Upper lobe of left lung (tissue), 6 donors: ENCODE measurements around the gene GPR17. TPM values are rescaled to one million over a fixed set of nuclear protein-coding genes. Genes with fewer than 3 reads are reported as not detected.

Source experiments
- ATAC-seq, 2 donors: fragments of 200-7000 bp; cut with Tn5 transposase; one replicate each; pipeline ENCODE4 v1.9.1; 2022; ENCODE audit warnings: mild to moderate bottlenecking in 2 of 2, moderate library complexity in 2 of 2; ENCODE audit not compliant: low FRiP score in 2 of 2
- DNase-seq, 2 donors: peaks; one replicate each; pipeline ENCODE4 v3.0.0-alpha.2; 2019 to 2020
- H3K27ac ChIP-seq, 4 donors: fragments of 200-600 bp; sonication (generic); one replicate each; pipeline ENCODE4 v1.5.1; 2016 to 2019
- H3K27me3 ChIP-seq, 4 donors: fragments of 200-600 bp; sonication (generic); one replicate each; pipeline ENCODE4 v1.5.1; 2017 to 2019
- H3K36me3 ChIP-seq, 4 donors: fragments of 200-600 bp; sonication (generic); one replicate each; pipeline ENCODE4 v1.5.1; 2016 to 2019
- H3K4me1 ChIP-seq, 4 donors: fragments of 200-600 bp; sonication (generic); one replicate each; pipeline ENCODE4 v1.5.1; 2018 to 2019
- H3K4me3 ChIP-seq, 4 donors: fragments of 200-600 bp; sonication (generic); one replicate each; pipeline ENCODE4 v1.5.1; 2017 to 2019; ENCODE audit warnings: mild to moderate bottlenecking in 2 of 4, moderate library complexity in 1 of 4
- H3K9me3 ChIP-seq, 4 donors: fragments of 200-600 bp; sonication (generic); one replicate each; pipeline ENCODE4 v1.5.1; 2018 to 2019
- EP300 ChIP-seq, 4 donors: sonication (generic); formaldehyde crosslinking; IDR thresholded peaks; one replicate each; pipeline ENCODE4 v1.5.1; 2017; ENCODE audit warnings: antibody characterized with exemption in 4 of 4, control low read depth in 2 of 4
- POLR2A ChIP-seq, 4 donors: fragments of 450-650 bp; IDR thresholded peaks; one replicate each; pipeline ENCODE4 v1.5.1; 2016 to 2017; ENCODE audit warnings: antibody characterized with exemption in 4 of 4, mild to moderate bottlenecking in 2 of 4
- POLR2AphosphoS5 ChIP-seq, 2 donors: sonication (generic); formaldehyde crosslinking; IDR thresholded peaks; one replicate each; pipeline ENCODE4 v1.5.1; 2017; ENCODE audit warnings: antibody characterized with exemption in 2 of 2
- WGBS, 2 donors: methylation state at CpG; one replicate each; pipeline ENCODE4 v1.1.5; 2017 to 2018; 5-methylcytosine and 5-hydroxymethylcytosine counted together
- total RNA-seq, 6 donors: library from RNA; depleted of rRNA in 4 of 6; stranded (reverse); fragments of >200 nt in 4 of 6; gene quantifications; one replicate each; pipeline versions ENCODE4 v1.1.0 to v1.2.1, GENCODE V29; 2016 to 2021
- TF ChIP-seq, protein P1 (sequence below), 6 experiments: fragments of 450-650 bp in 4 of 6; fragments of 200-600 bp in 2 of 6; sonication (generic) in 2 of 6; IDR thresholded peaks; one replicate each; pipeline ENCODE4 v1.5.1; 2016 to 2019; ENCODE audit warnings: antibody characterized with exemption in 6 of 6
- donor health status: DM: no; HTN: no; CAD: no; lungs with moderate emphysema.
- donor health status: DM: no; HTN: yes; CAD: no; lungs with severe emphysema.

GPR17 gene
- total RNA-seq, 6 donors from 2014 or later: 0.17 to 0.46 (median 0.24) TPM; not detected in 3

DNA sequence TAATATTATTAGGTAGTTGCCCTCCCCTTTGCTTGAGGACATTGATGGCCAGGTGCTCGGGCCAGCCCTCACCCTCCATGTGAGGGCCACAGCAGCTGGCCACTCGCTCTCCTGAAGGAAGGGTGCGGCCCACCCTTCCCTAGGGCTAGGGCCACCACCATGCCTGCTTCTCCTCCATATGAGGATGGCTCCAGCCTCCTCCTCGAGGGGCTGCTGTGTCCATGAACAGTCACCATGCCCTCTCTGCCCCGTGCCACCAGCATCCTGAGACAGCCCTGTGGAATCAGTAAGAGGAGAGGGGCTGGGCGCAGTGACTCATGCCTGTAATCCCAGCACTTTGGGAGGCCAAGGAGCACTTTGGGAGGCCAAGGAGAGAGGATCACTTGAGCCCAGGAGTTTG, 2.4 kb downstream of the GPR17 start:
- Histone ChIP-seq H3K4me3 (no peak overlapping the region), H3K27me3 (no peaks in the 10 kb centered on the region), H3K27ac (peak overlapping the region; percentile 63 to 83 (median 70)), H3K9me3 (no peaks in the 10 kb centered on the region), H3K36me3 (peaks cover 0 to 32% (median 2%) of the 10 kb centered on the region in 4 donors), H3K4me1 (peaks cover 32 to 64% (median 51%) of the 10 kb centered on the region in 4 donors)
- TF ChIP-seq POLR2A (IDR thresholded peaks at IDR 0.05) (no peak), EP300 (IDR thresholded peaks at IDR 0.05) (no peak), POLR2AphosphoS5 (IDR thresholded peaks at IDR 0.05) (no peak)
- TF ChIP-seq, protein P1, sequence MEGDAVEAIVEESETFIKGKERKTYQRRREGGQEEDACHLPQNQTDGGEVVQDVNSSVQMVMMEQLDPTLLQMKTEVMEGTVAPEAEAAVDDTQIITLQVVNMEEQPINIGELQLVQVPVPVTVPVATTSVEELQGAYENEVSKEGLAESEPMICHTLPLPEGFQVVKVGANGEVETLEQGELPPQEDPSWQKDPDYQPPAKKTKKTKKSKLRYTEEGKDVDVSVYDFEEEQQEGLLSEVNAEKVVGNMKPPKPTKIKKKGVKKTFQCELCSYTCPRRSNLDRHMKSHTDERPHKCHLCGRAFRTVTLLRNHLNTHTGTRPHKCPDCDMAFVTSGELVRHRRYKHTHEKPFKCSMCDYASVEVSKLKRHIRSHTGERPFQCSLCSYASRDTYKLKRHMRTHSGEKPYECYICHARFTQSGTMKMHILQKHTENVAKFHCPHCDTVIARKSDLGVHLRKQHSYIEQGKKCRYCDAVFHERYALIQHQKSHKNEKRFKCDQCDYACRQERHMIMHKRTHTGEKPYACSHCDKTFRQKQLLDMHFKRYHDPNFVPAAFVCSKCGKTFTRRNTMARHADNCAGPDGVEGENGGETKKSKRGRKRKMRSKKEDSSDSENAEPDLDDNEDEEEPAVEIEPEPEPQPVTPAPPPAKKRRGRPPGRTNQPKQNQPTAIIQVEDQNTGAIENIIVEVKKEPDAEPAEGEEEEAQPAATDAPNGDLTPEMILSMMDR (IDR thresholded peaks at IDR 0.05): no peak
- ATAC-seq (no peak), DNase-seq (no peak)
- WGBS, 2 donors: 86 to 90% methylated on average over 4 to 6 of the region's 6 CpGs

- WGBS, 2 donors: 15 to 58% methylated on average over 5 to 12 of the region's 12 CpGs
- H3K27me3 ChIP-seq: no peaks in the 10 kb centered on the region
- peaks cover 0 to 37% (median 7%) of the 10 kb centered on the region in 4 donors for H3K36me3 ChIP-seq
- H3K9me3 ChIP-seq: no peaks in the 10 kb centered on the region
- peak overlapping the region in 3 of 4 donors; percentile 27 to 73 (median 71) for H3K27ac ChIP-seq
- peak; percentile 43 to 56 for DNase-seq
- peaks cover 32 to 58% (median 50%) of the 10 kb centered on the region in 4 donors for H3K4me1 ChIP-seq
- TF ChIP-seq POLR2AphosphoS5 (IDR thresholded peaks at IDR 0.05): no peak
- H3K4me3 ChIP-seq: no peak overlapping the region
- ATAC-seq: no peak
These were observed 3.2 kb downstream of the GPR17 start for GRCh38 chr2:127649100-127649611.

DNA sequence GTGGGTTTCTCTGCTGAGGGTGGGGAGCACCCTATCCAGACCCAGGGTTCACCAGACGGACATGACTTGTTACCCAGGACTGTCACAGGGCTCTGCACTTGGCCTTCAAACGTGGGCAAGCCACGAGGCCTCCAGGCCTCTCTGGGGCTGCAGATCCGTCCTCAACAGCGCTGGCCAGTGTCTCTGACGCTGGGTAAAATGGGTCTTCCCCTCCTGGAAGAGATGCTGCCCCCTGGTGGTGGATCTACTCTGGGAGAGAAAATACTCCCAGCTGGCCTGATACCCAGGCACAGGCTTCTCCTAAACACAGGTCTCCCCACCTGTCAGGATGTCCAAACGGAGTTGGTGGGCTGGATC, 3.7 kb downstream of the GPR17 start:
- DNase-seq (peak in 1 of 2 donors; percentile 75), ATAC-seq (peak; percentile 73 to 83)
- TF ChIP-seq EP300 (IDR thresholded peaks at IDR 0.05) (no peak), POLR2A (IDR thresholded peaks at IDR 0.05) (no peak), POLR2AphosphoS5 (IDR thresholded peaks at IDR 0.05) (no peak)
- TF ChIP-seq, protein P1 (IDR thresholded peaks at IDR 0.05): peak; percentile 70 to 86 (median 79)
- WGBS, 2 donors: 6 to 11% methylated on average over 7 of the region's 7 CpGs
- H3K27me3 ChIP-seq: no peaks in the 10 kb centered on the region
- H3K4me1 ChIP-seq: peaks cover 32 to 54% (median 48%) of the 10 kb centered on the region in 4 donors
- no peaks in the 10 kb centered on the region for H3K9me3 ChIP-seq
- H3K4me3 ChIP-seq: no peak overlapping the region
- H3K36me3 ChIP-seq: peaks cover 0 to 39% (median 10%) of the 10 kb centered on the region in 4 donors
- H3K27ac ChIP-seq: peak overlapping the region; percentile 44 to 73 (median 63)

GRCh38 chr2:127650041-127650784, 4.3 kb downstream of the GPR17 start:
- no peak for ATAC-seq
- Histone ChIP-seq H3K27ac (peak overlapping the region; percentile 44 to 73 (median 63)), H3K27me3 (no peaks in the 10 kb centered on the region), H3K36me3 (peaks cover 0 to 42% (median 10%) of the 10 kb centered on the region in 4 donors), H3K9me3 (no peaks in the 10 kb centered on the region), H3K4me1 (peaks cover 33 to 56% (median 48%) of the 10 kb centered on the region in 4 donors), H3K4me3 (no peak overlapping the region)
- no peak for DNase-seq
- WGBS, 2 donors: 65 to 71% methylated on average over 4 to 16 of the region's 17 CpGs
- no peak for TF ChIP-seq POLR2AphosphoS5 (IDR thresholded peaks at IDR 0.05)
- TF ChIP-seq EP300 (IDR thresholded peaks at IDR 0.05): no peak
- TF ChIP-seq, protein P1 (IDR thresholded peaks at IDR 0.05): peak in 1 of 6 experiments; percentile 45

- H3K4me3 ChIP-seq: no peak overlapping the region
- H3K9me3 ChIP-seq: no peaks in the 10 kb centered on the region
- H3K27ac ChIP-seq: peak overlapping the region in 2 of 4 donors; percentile 71 to 73
- H3K36me3 ChIP-seq: peaks cover 0 to 48% (median 10%) of the 10 kb centered on the region in 4 donors
- H3K27me3 ChIP-seq: no peaks in the 10 kb centered on the region
- H3K4me1 ChIP-seq: peaks cover 40 to 60% (median 52%) of the 10 kb centered on the region in 4 donors
- WGBS, 2 donors: 81 to 95% methylated on average over 26 to 28 of the region's 28 CpGs
- ATAC-seq (no peak), DNase-seq (peak in 1 of 2 donors; percentile 69)
- no peak for TF ChIP-seq POLR2A (IDR thresholded peaks at IDR 0.05)
- no peak for TF ChIP-seq POLR2AphosphoS5 (IDR thresholded peaks at IDR 0.05)
- TF ChIP-seq, protein P1 (IDR thresholded peaks at IDR 0.05): no peak
- TF ChIP-seq EP300 (IDR thresholded peaks at IDR 0.05): no peak
These were observed 4.9 kb downstream of the GPR17 start for GRCh38 chr2:127650785-127651380.
